Hippocampal formation (tissue), 2 donors: ENCODE results near the gene COL4A1.

Source experiments
- DNase-seq, 2 donors: peaks; one replicate each; lab custom pipeline; 2025; lab: John Stamatoyannopoulos, UW

COL4A1 gene

DNA sequence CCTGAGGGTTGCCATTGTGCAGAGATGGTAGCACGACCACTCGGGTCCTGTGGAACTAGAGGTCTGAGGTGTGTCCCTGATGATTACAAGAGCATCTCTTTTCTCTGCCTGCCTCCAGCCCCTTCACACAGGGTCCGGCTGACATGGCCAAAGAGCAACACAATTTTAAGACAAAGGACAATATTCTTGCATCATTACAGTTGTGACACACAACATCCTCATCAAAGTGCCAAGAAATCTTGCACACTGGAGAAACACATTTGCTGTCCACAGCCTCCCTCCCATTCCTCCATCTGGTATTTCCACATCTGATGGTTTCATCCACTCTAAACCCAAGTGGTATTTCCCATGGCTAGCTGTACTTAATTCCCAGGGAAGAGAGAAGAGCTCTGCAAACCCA is 12.8 kb downstream of the COL4A1 start:
- no peak for DNase-seq

GRCh38 chr13:110293649-110294048 is 13.3 kb downstream of the COL4A1 start:
- no peak for DNase-seq

GRCh38 chr13:110293037-110293436 is 13.9 kb downstream of the COL4A1 start:
- no peak for DNase-seq

DNA sequence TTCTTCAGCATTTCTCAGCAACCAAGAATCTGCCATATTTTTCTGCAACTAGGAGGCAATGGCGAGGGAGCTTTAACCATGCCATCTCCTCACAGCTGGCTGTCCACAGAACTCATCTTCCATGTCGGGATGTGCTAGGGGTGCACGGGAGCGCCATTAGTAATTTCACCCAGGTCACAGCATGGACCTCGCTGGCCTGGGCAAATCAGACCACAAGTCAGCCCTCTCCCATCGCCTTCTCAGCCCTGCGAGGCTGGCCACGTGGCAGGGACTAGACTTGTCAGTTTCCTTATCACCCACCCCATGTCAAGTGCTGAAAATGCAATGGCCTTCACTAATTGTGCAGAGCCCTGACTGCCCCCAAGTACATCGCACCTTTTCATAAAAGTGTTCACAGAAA is 15.7 kb downstream of the COL4A1 start:
- DNase-seq: no peak

- DNase-seq: no peak
These were observed 16.1 kb downstream of the COL4A1 start for GRCh38 chr13:110290826-110291225.

- no peak for DNase-seq
These were observed 16.8 kb downstream of the COL4A1 start for GRCh38 chr13:110290153-110290552.

GRCh38 chr13:110289661-110290060 is 17.3 kb downstream of the COL4A1 start:
- no peak for DNase-seq

DNA sequence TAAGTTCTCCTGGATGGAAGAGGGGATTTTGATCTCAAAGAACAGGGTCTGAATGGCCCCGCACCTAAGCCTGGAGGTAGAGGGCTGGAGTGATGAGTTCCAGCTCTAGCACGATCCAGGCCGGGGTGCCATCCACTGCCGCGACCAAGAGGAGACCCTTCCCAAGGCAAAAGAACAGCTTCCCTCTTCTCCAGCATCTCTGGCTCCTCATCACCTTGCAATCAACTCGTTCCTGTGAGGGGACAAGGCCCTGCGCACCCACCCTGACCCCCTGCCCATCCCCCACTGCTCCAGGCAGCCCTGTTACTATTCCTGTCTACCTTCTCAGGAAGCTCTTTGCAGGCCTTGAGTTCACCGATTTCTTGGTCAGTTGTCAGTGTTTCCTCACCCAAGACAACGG is 17.8 kb downstream of the COL4A1 start:
- no peak for DNase-seq

DNA sequence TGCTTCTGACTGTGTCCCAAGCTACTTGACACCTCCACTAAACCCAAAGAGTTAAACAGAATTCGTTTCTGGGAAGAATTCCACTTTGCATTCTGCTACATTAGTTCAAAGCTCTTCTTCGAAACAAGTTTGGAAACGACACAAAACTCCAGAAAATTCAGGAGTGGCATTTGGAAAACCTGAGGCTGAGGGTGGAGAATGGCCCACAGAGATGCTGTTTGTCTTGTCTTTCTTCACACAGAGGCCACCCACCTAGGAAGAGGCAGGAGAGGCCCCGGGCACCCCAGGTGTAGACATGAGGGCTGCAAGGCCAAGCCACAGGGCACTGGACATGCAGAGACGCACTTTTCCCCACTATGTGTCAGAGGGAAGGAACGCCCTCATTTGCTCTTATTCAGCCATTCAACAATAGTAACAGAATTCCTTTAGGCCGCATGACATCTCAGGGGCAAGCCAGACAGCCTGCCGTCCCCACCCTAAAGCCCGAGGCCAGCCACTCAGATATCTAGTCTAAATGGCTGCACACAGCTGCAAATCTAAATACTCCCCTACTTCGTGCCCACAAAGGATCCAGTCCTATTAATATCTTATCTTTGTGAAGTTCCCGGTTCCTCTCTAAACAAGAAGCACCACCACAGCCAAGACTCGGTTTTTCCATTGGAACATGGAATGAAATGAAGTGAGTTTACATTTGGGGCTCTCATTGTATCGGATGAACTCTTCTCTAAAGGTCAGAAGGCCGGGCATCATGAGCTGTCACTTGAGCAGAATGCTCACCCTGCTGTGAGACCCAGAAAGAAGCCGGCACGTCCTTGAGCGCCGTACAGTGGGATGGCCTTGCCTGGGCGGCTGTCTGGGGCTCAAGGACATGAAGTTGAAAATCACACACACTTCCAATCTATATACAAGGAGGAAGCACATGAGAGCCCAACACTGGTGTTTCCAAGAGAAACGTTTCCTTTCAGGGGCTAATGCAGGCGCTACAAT is 19.8 kb downstream of the COL4A1 start:
- no peak for DNase-seq

- no peak for DNase-seq
These were observed 20.7 kb downstream of the COL4A1 start for GRCh38 chr13:110285991-110286832.

- no peak for DNase-seq
These were observed 22.0 kb downstream of the COL4A1 start for GRCh38 chr13:110284779-110285484.

- no peak for DNase-seq
These were observed 23.0 kb downstream of the COL4A1 start for GRCh38 chr13:110283736-110284517.

DNA sequence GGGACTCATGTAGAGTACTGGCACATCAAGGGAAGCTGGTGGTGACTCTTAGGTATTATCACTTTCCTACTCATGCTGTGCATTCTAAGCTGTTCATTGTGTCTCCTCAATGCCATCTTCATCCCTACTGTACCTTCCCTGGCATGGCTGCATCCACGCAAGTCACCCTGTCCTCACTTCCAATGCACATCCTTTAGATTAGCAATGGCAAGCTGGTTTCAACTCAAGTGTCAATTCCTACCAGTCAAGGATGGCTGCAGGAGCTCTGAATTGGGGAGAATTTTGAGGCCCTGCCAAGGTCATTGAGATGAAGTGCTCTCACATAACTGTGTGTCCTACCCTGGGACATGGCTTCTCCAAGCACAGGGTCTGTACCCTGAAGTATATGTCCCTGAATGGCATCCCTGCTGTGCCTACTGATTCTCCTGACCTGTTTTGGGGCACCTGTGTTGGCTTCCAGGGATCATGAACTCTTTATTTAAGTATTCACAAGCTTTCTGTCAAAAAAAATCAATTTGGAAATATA is 24.6 kb downstream of the COL4A1 start:
- DNase-seq: no peak

- DNase-seq: no peak
These were observed 25.2 kb downstream of the COL4A1 start for GRCh38 chr13:110281736-110282135.

DNA sequence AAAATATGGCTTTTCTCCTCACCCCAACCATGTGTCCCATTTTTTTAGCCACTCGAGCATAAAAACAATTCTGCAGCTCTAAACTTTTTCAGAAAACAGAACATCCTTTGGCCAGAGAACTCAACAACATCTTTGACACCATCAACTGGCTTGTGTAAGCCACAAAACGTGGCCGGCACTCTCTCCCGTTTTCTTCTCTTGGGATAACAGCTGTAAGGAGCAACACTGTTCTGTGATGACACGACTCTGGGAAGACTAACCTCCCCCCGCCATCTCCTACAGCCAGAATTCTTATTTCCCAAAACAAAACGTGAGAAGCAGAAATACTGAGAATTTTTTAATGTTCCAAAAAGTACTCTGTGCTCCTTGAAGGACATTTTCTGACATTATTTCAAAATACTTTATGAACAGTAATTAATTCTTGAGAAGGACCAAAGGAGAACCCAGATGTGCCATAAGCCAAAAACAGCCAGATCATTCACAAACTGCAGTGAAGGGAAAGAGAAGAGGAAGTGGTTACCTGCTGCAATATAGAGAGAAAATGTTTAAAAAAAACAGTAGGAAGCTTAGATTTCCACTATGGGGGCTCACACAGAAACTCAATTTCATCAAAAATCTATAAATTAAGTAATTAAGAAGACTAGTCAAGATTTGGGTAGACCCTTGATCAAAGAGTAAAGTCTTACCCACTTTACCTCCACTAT is 25.8 kb downstream of the COL4A1 start:
- no peak for DNase-seq

DNA sequence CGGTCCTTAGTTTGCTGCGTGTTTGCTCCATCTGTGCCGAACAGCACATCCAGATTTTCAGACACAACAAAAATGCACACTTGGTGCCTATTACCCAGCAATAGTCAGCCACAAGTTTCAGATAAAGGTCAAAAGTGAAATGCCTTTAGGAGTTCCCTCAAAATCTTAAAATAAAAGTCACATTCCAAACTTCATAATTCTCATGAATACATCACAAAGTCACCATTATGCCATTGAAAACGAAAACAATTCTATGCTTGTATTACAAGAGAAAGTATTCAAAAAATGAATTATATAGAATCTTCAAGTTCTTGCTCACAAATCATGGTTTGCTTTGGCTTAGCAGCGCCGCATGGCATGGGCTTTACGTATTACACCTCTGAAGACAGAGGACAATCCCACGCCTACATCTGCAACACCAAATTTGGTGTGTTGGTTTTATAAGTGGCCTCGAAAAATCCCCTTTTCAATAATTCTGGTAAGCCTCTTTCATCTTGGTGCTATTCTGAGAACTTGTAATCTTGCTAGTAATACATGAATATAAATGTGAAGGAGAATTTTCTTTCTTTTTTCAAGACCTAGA is 26.6 kb downstream of the COL4A1 start:
- DNase-seq: no peak

DNA sequence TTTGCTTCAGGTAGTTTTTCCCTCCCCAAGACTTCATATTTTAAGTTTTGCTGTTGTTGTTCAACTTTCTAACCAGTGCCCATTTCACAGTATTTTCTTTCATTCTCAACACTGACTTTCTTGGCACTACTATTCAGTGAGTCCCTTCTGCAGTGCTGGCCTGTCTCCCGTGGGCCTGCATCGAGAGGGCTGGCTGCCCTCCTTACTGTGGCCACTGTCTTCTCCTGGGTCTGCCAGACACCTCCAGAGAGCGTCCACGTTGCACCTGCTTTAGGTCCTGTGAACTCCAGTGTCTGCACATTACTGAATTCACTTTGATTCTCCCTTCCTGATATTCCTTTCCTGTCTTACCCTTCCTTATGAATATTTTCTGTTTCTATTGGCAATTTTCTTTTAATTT is 27.3 kb downstream of the COL4A1 start:
- DNase-seq: no peak

- DNase-seq: no peak
These were observed 28.1 kb downstream of the COL4A1 start for GRCh38 chr13:110278859-110279258.

DNA sequence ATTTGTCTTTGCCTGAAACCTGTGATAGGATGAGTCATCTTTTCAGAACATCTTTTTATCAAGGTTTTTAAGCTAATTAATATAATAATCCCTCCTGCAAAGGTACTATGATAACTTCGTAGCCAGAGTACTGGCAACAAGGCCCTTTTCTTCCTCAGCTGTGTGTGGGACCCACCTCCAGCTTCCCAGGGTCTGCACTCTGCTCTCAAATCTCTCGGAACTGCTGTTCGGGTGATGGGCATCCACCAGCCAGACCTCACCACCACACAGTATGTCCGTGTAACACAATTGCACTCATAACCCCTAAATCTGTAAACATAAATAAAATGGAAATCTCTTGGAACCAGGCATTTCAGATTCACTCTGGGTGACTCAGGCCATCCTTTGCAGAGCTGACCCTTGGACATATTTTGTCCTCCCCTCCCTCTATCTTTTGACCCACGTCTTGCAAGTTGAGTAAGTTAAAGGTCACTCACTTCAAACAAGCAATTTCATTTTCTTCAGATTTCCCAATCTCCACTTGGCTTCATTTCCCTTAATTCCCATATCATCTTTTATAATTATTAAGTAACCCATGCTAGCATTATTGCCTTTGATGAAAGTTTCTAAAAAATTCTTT is 29.5 kb downstream of the COL4A1 start:
- no peak for DNase-seq

GRCh38 chr13:110276553-110276950 is 30.4 kb downstream of the COL4A1 start:
- DNase-seq: no peak
